ENCODE data around the gene TTLL1. TPM values are rescaled to one million over a fixed set of nuclear protein-coding genes. Genes with fewer than 3 reads are reported as not detected.

The TTLL1 gene
- total and polyA plus RNA-seq, 2 experiments from 2014 or later = 5.5 to 6.8 TPM

DNA sequence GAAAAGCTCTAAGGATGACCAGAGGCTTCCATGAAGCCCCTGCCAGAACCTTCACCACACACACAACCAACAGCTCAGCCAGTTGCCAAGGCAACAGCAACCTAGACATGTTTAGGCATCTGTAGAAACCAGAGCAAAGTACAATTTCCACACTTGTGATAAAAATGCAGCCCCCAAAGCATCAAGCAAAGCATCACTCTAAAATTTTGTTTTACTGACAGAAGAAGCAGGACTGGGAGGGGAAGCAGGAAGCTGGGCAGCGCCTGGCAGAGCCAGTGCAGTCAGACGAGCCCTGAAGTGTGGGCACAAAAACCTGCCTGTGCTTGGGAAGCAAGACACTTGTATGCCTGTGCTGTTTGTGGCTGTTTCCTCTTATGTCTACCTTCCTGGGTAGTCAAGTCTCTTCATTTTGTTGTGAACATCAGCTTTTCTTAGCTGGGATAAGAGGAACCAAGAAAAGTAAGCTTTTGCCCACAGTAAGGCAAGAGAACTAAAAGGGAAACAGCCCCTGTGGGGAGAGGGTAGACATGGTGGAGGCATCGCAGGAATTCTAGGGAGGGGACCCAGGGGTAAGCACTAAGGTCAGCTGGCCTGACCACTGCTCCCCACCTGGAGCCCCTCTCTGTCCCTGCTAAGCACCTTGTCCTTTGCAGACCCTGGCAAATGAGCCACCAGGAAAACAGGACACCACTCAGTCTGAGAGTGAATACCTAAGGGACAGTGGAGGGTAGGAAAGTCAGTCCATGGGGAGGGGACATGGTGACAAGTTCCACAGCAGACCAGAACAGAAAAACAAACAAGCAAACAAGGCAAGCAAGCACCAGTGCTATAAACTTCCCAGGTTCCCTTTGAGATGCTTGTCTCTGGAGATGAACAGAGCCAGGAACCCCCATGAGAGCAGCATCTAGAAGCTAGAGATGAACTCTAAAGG is 87.7 kb downstream of the TTLL1 start:
- Mint-ChIP-seq H3K36me3 (ENCODE audit: low read depth) (peaks cover 15% of the 10 kb centered on the region), H3K4me1 (peaks cover 66% of the 10 kb centered on the region), H3K9me3 (peaks cover 14% of the 10 kb centered on the region), H3K27me3 (ENCODE audit: insufficient read depth, low read depth, poor library complexity) (peaks cover 14% of the 10 kb centered on the region), H3K27ac (0 out of 2 replicates have a peak overlapping the region, but pooled peaks have one; percentile 18), H3K4me3 (no peak overlapping the region)
- Histone ChIP-seq H3K4me2 (peak overlapping the region; percentile 23), H3K4me3 (no peak overlapping the region), H3K4me1 (ENCODE audit: insufficient read depth) (peaks cover 67% of the 10 kb centered on the region), H4K20me1 (replicated peaks; ENCODE audit: insufficient read depth) (peaks cover 74% of the 10 kb centered on the region), H3K9me2 (ENCODE audit: insufficient read depth) (0 out of 2 replicates have a peak, but pooled peaks cover 3% of the 10 kb centered on the region), H3K27ac (ENCODE audit: low read depth) (peak overlapping the region; percentile 14; the same call in 1 of the 2 replicates), H2AFZ (no peak overlapping the region), H3K36me3 (ENCODE audit: insufficient read depth) (no peaks in the 10 kb centered on the region), H3F3A (replicated peaks; ENCODE audit: low read depth) (0 out of 2 replicates have a peak, but pooled peaks cover 5% of the 10 kb centered on the region), H3K79me2 (replicated peaks; ENCODE audit: insufficient read depth) (peaks cover 100% of the 10 kb centered on the region), H3K27me3 (ENCODE audit: insufficient read depth) (no peaks in the 10 kb centered on the region)
- DNase-seq (ENCODE audit: low spot score) (no peak), ATAC-seq (no peak)
- TF ChIP-seq ZNF331 (CRISPR knock-in tag; IDR thresholded peaks at IDR 0.05; ENCODE audit: low read depth) = no peak
- no peak for TF ChIP-seq STAT1 (IDR thresholded peaks at IDR 0.05; ENCODE audit: unreplicated experiment)
- no peak for TF ChIP-seq EZH2 (IDR thresholded peaks at IDR 0.05; ENCODE audit: low read depth, unreplicated experiment)
- no peak for TF ChIP-seq CTCF (conservative IDR thresholded peaks at IDR 0.05; ENCODE audit: low read depth in 2 of 2)
- TF ChIP-seq ZNF114 (CRISPR knock-in tag; IDR thresholded peaks at IDR 0.05) = no peak
- TF ChIP-seq ETS1 (IDR thresholded peaks at IDR 0.05) = no peak
- no peak for TF ChIP-seq REST (IDR thresholded peaks at IDR 0.05; ENCODE audit: unreplicated experiment)

All from GM23338 (cell line).